ENCODE results near the gene MT1M. TPM values are rescaled to one million over a fixed set of nuclear protein-coding genes. Genes with fewer than 3 reads are reported as not detected.
A peak's percentile ranks its signal among the peaks of the same experiment; 100 is the strongest.
"Not testable (repeated sequence)": the region's sequence is repeated elsewhere in the genome, so short reads cannot be mapped to it uniquely, and the experiment has no call there.

The MT1M gene
- total and polyA plus RNA-seq, 2 of the 8 experiments (the other 6 are each of a cell fraction or from before 2014, with no cell fraction given) = 2.1 TPM; not detected in 1

- Histone ChIP-seq H3K27me3 (replicated peaks in 1 of 4; ENCODE audit: control insufficient read depth in 3 of 4, extremely low read depth in 1 of 4, insufficient read depth in 3 of 4, low read length in 3 of 4) (peaks cover 89 to 100% (median 98%) of the 10 kb centered on the region in 4 experiments), H3K4me1 (replicated peaks in 1 of 4; ENCODE audit: control insufficient read depth in 3 of 4, insufficient read depth in 4 of 4, low read length in 3 of 4) (peaks cover 3 to 17% (median 14%) of the 10 kb centered on the region in 4 experiments), H3K23me2 (ENCODE audit: low read depth, low read length) (peaks cover 17% of the 10 kb centered on the region; the same call in 1 of the 2 replicates)
- not testable (repeated sequence) for H3K27ac ChIP-seq (ENCODE audit: low read depth, low read length); H4K5ac ChIP-seq (ENCODE audit: insufficient read length, low read depth, low read length); H3K9me3 ChIP-seq (ENCODE audit: insufficient read depth in 2 of 2, low read depth in 1 of 2, low read length in 1 of 2); H4K91ac ChIP-seq (replicated peaks; ENCODE audit: insufficient read length, low read length); H3K4me3 ChIP-seq (ENCODE audit: extremely low read depth in 1 of 4, insufficient read depth in 2 of 4, low read depth in 3 of 4, low read length in 4 of 4); H2BK120ac ChIP-seq (replicated peaks; ENCODE audit: low read depth, low read length); H2BK15ac ChIP-seq (ENCODE audit: low read length); H3K9ac ChIP-seq (replicated peaks in 1 of 4; ENCODE audit: extremely low read depth in 1 of 4, low read depth in 3 of 4, low read length in 3 of 4); H3K79me1 ChIP-seq (ENCODE audit: low read depth, low read length); H2BK20ac ChIP-seq (ENCODE audit: low read length); H4K20me1 ChIP-seq (replicated peaks in 1 of 2; ENCODE audit: control insufficient read depth in 1 of 2, insufficient read depth in 2 of 2, low read length in 2 of 2); H2AK5ac ChIP-seq (ENCODE audit: low read depth, low read length); H3K18ac ChIP-seq (ENCODE audit: extremely low read depth, low read length); H3K14ac ChIP-seq (ENCODE audit: insufficient read length); H3K79me2 ChIP-seq (ENCODE audit: control insufficient read depth in 1 of 2, insufficient read depth in 2 of 2, low read length in 2 of 2); H3K4me2 ChIP-seq (ENCODE audit: insufficient read depth in 1 of 2, low read depth in 2 of 2, low read length in 2 of 2); H2BK5ac ChIP-seq (ENCODE audit: low read depth, low read length); H4K8ac ChIP-seq (ENCODE audit: extremely low read depth, insufficient read depth, low read length); H3K36me3 ChIP-seq (ENCODE audit: control insufficient read depth in 2 of 4, insufficient read depth in 4 of 4, low read length in 3 of 4); H3K56ac ChIP-seq (replicated peaks; ENCODE audit: insufficient read length, low read depth, low read length); DNase-seq (ENCODE audit: low read depth in 1 of 2, low spot score in 2 of 2); H3K23ac ChIP-seq (ENCODE audit: insufficient read length); H2AFZ ChIP-seq (ENCODE audit: low read length); H2BK12ac ChIP-seq (ENCODE audit: low read depth, low read length); H3K4ac ChIP-seq (replicated peaks; ENCODE audit: insufficient read length, low read depth, low read length)
- peak; percentile 32 for FAIRE-seq
- ChIA-PET CTCF (ENCODE audit: partially characterized antibody) (interaction anchor here (0.7 kb wide), 1 partner anchor 16 kb away, joined by 3 read pairs; no protein-coding TSS in a partner anchor), POLR2A (ENCODE audit: partially characterized antibody) (interaction anchor here (1.7 to 13.9 kb wide), 4 partner anchors 11 to 40 kb away, joined by 7 to 205 read pairs (median 46); partner anchors contain the start of genes MT1B, MT1E, MT1F and MT1X)
- WGBS, 2 experiments (ENCODE audit: extremely low coverage in 1 of 2, insufficient coverage in 1 of 2, insufficient read length in 1 of 2, insufficient replicate concordance in 2 of 2, low coverage in 1 of 2, low lambda C conversion rate in 2 of 2, missing lambda C conversion rate in 1 of 2) = 67% methylated on average over 8 of the region's 8 CpGs; no CpG with 5 or more reads in 1 of the 2 experiments
Observed at GRCh38 chr16:56665286-56666261, 33.1 kb downstream of the MT1M start.

Measured in H1 (cell line).